Esophagus muscularis mucosa (tissue), 4 donors: ENCODE data around the gene MAP7D1. TPM values are rescaled to one million over a fixed set of nuclear protein-coding genes. Genes with fewer than 3 reads are reported as not detected.

Experiments
- DNase-seq: peaks from one replicate; pipeline ENCODE4 v3.0.0-alpha.2; 2017; ENCODE audit errors: extremely low spot score
- H3K27ac ChIP-seq, 4 donors: fragments of 200-600 bp; sonication (generic); replicated peaks in 1 of 4; 1 replicate in 3 of 4; 2 replicates in 1 of 4; pipeline ENCODE4 v1.5.1; 2016 to 2019; ENCODE audit warnings: mild to moderate bottlenecking in 1 of 4
- H3K27me3 ChIP-seq, 4 donors: fragments of 200-600 bp; sonication (generic); one replicate each; pipeline versions ENCODE4 v1.5.1 to v1.6.0; 2016 to 2019
- H3K36me3 ChIP-seq, 4 donors: fragments of 200-600 bp; sonication (generic); one replicate each; pipeline ENCODE4 v1.5.1; 2016 to 2019
- H3K4me1 ChIP-seq, 4 donors: fragments of 200-600 bp; sonication (generic); one replicate each; pipeline ENCODE4 v1.5.1; 2016 to 2019
- H3K4me3 ChIP-seq, 4 donors: fragments of 200-600 bp; sonication (generic); 1 replicate in 2 of 4; 2 replicates in 2 of 4; pipeline ENCODE4 v1.5.1; 2016 to 2019; ENCODE audit warnings: mild to moderate bottlenecking in 4 of 4, moderate library complexity in 1 of 4
- H3K9me3 ChIP-seq, 4 donors: fragments of 200-600 bp; sonication (generic); 1 replicate in 3 of 4; 2 replicates in 1 of 4; pipeline ENCODE4 v1.5.1; 2016 to 2019
- EP300 ChIP-seq: sonication (generic); formaldehyde crosslinking; IDR thresholded peaks from one replicate; pipeline ENCODE4 v1.6.1; 2017; ENCODE audit warnings: antibody characterized with exemption
- POLR2A ChIP-seq: fragments of 450-650 bp; IDR thresholded peaks from one replicate; pipeline ENCODE4 v1.6.1; 2017; ENCODE audit warnings: antibody characterized with exemption, moderate library complexity, mild to moderate bottlenecking, low read depth
- POLR2AphosphoS5 ChIP-seq, 2 donors: sonication (generic); formaldehyde crosslinking; IDR thresholded peaks; one replicate each; pipeline ENCODE4 v1.6.1; 2017; ENCODE audit warnings: antibody characterized with exemption in 2 of 2
- WGBS: methylation state at CpG from one replicate; pipeline ENCODE4 v1.1.5; 2018; 5-methylcytosine and 5-hydroxymethylcytosine counted together
- intact Hi-C: fragments of 100-400 bp; cut with DNase I; formaldehyde crosslinking; loops from one replicate; pipeline ENCODE4 v1.15.1; 2023
- total RNA-seq, 4 donors: library from RNA; depleted of rRNA; stranded (reverse); fragments of >200 nt; gene quantifications; one replicate each; pipeline versions ENCODE4 v1.1.0 to v1.2.1, GENCODE V29; 2016
- TF ChIP-seq, protein P1 (sequence below), 3 experiments: fragments of 200-600 bp in 2 of 3; fragments of 450-650 bp in 1 of 3; sonication (generic) in 2 of 3; IDR thresholded peaks; one replicate each; pipeline ENCODE4 v1.5.1; 2017 to 2019; ENCODE audit warnings: antibody characterized with exemption in 3 of 3, mild to moderate bottlenecking in 2 of 3, moderate library complexity in 1 of 3

The MAP7D1 gene
- total RNA-seq, 4 donors from 2014 or later: 162 to 263 (median 225) TPM

DNA sequence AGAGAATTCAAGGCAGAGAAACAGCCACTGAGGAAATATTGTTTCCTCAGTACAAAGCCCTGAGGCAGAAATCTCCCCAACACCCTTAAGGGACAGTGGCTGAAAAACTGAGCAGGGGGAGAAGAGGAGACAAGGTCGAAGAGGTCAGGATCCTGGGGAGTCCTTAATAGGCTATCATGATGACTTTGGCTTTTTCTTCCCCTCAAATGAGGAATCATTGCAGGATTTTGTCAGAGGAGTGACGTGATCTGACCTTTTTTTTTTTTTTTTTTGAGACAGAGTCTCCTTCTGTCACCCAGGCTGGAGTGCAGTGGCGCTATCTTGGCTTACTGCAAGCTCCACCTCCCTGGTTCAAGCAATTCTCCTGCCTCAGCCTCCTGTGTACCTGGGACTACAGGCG lies 10.2 kb downstream of the MAP7D1 start:
- DNase-seq: no peak
- Histone ChIP-seq H3K9me3 (no peaks in the 10 kb centered on the region), H3K4me3 (no peak overlapping the region), H3K27me3 (no peaks in the 10 kb centered on the region), H3K4me1 (peaks cover 89 to 99% (median 98%) of the 10 kb centered on the region in 4 donors), H3K36me3 (peaks cover 2 to 29% (median 15%) of the 10 kb centered on the region in 4 donors), H3K27ac (peak overlapping the region; percentile 67 to 75 (median 72))
- no peak for TF ChIP-seq POLR2AphosphoS5 (IDR thresholded peaks at IDR 0.05)
- TF ChIP-seq EP300: no peak
- TF ChIP-seq POLR2A: no peak
- TF ChIP-seq, protein P1, sequence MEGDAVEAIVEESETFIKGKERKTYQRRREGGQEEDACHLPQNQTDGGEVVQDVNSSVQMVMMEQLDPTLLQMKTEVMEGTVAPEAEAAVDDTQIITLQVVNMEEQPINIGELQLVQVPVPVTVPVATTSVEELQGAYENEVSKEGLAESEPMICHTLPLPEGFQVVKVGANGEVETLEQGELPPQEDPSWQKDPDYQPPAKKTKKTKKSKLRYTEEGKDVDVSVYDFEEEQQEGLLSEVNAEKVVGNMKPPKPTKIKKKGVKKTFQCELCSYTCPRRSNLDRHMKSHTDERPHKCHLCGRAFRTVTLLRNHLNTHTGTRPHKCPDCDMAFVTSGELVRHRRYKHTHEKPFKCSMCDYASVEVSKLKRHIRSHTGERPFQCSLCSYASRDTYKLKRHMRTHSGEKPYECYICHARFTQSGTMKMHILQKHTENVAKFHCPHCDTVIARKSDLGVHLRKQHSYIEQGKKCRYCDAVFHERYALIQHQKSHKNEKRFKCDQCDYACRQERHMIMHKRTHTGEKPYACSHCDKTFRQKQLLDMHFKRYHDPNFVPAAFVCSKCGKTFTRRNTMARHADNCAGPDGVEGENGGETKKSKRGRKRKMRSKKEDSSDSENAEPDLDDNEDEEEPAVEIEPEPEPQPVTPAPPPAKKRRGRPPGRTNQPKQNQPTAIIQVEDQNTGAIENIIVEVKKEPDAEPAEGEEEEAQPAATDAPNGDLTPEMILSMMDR (IDR thresholded peaks at IDR 0.05): no peak
- WGBS: 59% methylated on average over 4 of the region's 4 CpGs
- intact Hi-C loops: no loop called here

DNA sequence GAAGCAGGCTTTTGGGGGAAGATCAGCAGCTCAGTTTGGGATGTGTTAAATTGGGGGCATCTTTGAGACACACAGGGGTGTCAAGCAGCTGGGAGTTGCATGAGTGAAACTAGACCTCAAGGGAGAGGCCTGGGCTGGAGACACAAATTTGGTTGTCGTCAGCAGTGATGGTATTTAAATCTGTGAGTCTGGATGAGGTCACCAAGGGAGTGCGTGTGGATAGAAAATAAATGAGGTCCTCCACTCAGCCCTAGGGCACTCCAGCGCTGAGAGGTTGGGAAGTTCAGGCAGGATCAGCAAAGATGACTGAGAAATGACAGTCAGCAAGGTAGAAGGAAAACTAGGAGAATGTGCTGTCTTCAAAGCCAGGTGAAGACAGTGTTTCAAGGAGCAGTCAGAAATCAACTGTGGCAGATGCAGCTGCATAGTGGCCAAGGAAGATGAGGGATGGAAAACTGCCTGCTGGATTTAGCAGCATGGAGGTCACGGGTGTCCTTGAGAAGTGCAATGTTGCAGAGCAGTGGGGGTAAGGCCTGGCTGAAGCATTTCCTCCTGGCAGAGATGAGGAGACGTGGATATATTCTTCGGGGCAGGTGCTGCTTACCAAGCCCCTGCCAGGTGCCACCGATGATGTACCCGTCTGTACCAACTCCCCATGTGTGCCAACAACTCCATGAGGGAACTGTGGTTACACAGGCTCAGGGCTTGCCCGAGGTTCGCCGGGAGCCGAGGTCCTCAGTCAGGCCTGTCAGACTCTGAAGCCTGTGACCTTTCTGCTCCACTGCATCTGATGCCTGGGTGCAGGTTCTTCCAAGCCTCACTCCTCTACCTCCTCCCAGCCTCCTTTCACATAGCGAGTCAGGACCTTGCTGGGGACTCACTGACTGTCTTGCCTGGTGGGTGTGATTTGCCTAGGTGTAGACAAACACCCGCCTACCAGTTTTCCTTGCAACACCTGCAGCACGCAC lies 11.3 kb downstream of the MAP7D1 start:
- no peak overlapping the region for H3K4me3 ChIP-seq
- H3K27me3 ChIP-seq: no peaks in the 10 kb centered on the region
- H3K36me3 ChIP-seq: peaks cover 13 to 39% (median 26%) of the 10 kb centered on the region in 4 donors
- 65% methylated on average over 9 of the region's 15 CpGs for WGBS
- peak overlapping the region; percentile 67 to 75 (median 72) for H3K27ac ChIP-seq
- no peak for DNase-seq
- peaks cover 89 to 95% (median 91%) of the 10 kb centered on the region in 4 donors for H3K4me1 ChIP-seq
- no peaks in the 10 kb centered on the region for H3K9me3 ChIP-seq
- TF ChIP-seq POLR2A (no peak), EP300 (no peak), POLR2AphosphoS5 (IDR thresholded peaks at IDR 0.05) (no peak)
- TF ChIP-seq, protein P1 (IDR thresholded peaks at IDR 0.05): no peak
- intact Hi-C loops: no loop called here

DNA sequence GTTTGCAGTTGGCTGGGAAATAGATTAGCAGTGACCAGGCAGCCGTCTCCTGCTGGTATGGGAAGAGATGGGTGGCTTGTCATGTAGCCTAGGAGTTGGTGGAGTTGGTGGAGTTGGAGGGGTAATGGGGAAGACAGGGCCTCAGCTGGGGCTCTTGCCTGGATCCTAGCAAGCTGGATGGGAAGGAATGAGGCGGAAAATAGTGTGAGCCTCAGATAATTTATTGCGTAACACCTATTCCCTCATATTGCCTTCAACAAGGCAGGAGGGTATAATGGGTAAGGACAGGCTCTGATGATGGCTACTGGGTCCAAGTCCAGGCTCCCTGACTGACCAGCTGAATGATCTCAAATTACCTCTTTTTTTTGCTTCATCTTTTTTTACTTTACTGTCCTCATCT lies 12.6 kb downstream of the MAP7D1 start:
- H3K4me3 ChIP-seq: no peak overlapping the region
- intact Hi-C loops: no loop called here
- H3K36me3 ChIP-seq: peaks cover 25 to 52% (median 39%) of the 10 kb centered on the region in 4 donors
- H3K27ac ChIP-seq: peak overlapping the region; percentile 5 to 75 (median 64)
- DNase-seq: no peak
- H3K9me3 ChIP-seq: no peaks in the 10 kb centered on the region
- 86% methylated on average over 3 of the region's 3 CpGs for WGBS
- peaks cover 88 to 95% (median 90%) of the 10 kb centered on the region in 4 donors for H3K4me1 ChIP-seq
- no peak for TF ChIP-seq POLR2A
- TF ChIP-seq POLR2AphosphoS5 (IDR thresholded peaks at IDR 0.05): no peak
- TF ChIP-seq, protein P1 (IDR thresholded peaks at IDR 0.05): no peak
- no peak for TF ChIP-seq EP300
- H3K27me3 ChIP-seq: no peaks in the 10 kb centered on the region

DNA sequence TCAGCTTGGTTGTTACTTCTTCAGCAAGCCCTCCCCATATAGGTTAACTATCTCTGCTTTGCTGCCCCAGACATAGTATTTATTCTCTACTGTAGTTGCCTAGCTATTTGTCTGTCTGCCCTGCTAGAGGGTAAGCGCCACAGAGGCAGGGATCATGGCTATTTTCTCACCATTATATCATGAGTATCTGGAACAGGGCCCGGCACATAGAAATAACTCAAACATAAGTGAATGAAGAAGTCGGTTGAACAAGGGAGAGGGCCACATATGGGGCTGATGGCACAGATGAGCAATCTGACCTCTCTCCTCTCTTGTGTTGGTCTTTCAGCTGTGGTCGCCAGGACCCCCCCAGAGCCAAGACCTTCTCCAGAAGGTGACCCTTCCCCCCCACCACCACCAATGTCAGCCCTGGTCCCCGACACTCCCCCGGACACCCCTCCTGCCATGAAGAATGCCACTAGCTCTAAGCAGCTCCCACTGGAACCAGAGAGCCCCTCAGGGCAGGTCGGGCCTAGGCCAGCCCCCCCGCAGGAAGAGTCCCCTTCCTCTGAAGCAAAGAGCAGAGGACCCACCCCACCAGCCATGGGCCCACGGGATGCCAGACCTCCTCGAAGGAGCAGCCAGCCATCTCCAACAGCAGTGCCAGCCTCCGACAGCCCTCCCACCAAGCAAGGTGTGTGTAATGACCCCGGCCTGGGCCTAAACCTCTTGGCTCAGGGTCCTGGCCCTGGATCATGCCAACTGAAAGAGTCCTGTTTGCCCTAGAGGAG lies 14.9 kb downstream of the MAP7D1 start:
- Histone ChIP-seq H3K4me1 (peaks cover 87 to 94% (median 90%) of the 10 kb centered on the region in 4 donors), H3K9me3 (no peaks in the 10 kb centered on the region), H3K4me3 (no peak overlapping the region), H3K27ac (peak overlapping the region; percentile 45 to 75 (median 62)), H3K36me3 (peaks cover 42 to 71% (median 62%) of the 10 kb centered on the region in 4 donors), H3K27me3 (no peaks in the 10 kb centered on the region)
- WGBS: 81% methylated on average over 8 of the region's 12 CpGs
- DNase-seq: no peak
- intact Hi-C loops: no loop called here
- TF ChIP-seq, protein P1 (IDR thresholded peaks at IDR 0.05): no peak
- TF ChIP-seq POLR2A (no peak), POLR2AphosphoS5 (IDR thresholded peaks at IDR 0.05) (no peak), EP300 (no peak)
